PC-9 (cell line): Measurements from ENCODE around the gene UNC5B. TPM values are rescaled to one million over a fixed set of nuclear protein-coding genes. Genes with fewer than 3 reads are reported as not detected.

ENCODE experiments used
- BruUV-seq: library from RNA; stranded (reverse); fragments of 400-500 nt; replicated peaks from 2 replicates; lab custom pipeline; 2021; lab: Mats Ljungman, UMichigan
- CTCF ChIA-PET: fragments of 300-600 bp; sonication (Branson Sonifier 250); formaldehyde crosslinking; loops from one replicate; lab custom pipeline; 2022; ENCODE audit warnings: antibody characterized with exemption; lab: Charles Lee
- POLR2A ChIA-PET: fragments of 300-600 bp; sonication (Branson Sonifier 250); formaldehyde crosslinking; loops from one replicate; lab custom pipeline; 2022; ENCODE audit warnings: antibody characterized with exemption; ENCODE audit not compliant: unreplicated experiment; lab: Charles Lee
- DNase-seq, 2 experiments: peaks; one replicate each; pipeline versions ENCODE4 v3.0.0 to v3.0.0-alpha.2; 2015 to 2022; ENCODE audit warnings: mixed read lengths in 1 of 2
- H2AFZ ChIP-seq: fragments of 200-600 bp; sonication (generic); 2 replicates; pipeline ENCODE4 v1.8.1; 2017; ENCODE audit warnings: antibody characterized with exemption
- H3F3A ChIP-seq: fragments of 200-600 bp; sonication (generic); 2 replicates; pipeline ENCODE4 v1.8.1; 2017; ENCODE audit warnings: antibody characterized with exemption, mild to moderate bottlenecking, low read depth; ENCODE audit not compliant: insufficient read depth
- H3K27ac ChIP-seq: fragments of 200-600 bp; sonication (generic); 2 replicates; pipeline ENCODE4 v1.6.1; 2016; ENCODE audit warnings: mixed run types
- H3K27me3 ChIP-seq: fragments of 200-600 bp; sonication (generic); 2 replicates; pipeline ENCODE4 v1.6.1; 2016; ENCODE audit warnings: low read depth, mixed run types; ENCODE audit not compliant: insufficient read depth
- H3K36me3 ChIP-seq: fragments of 200-600 bp; sonication (generic); 2 replicates; pipeline ENCODE4 v1.6.1; 2016; ENCODE audit warnings: low read depth, mixed run types
- H3K4me1 ChIP-seq: fragments of 200-600 bp; sonication (generic); replicated peaks from 2 replicates; pipeline ENCODE4 v1.6.1; 2016; ENCODE audit warnings: mixed run types; ENCODE audit not compliant: insufficient read depth
- H3K4me2 ChIP-seq: fragments of 200-600 bp; sonication (generic); 2 replicates; pipeline ENCODE4 v1.6.1; 2017; ENCODE audit warnings: mixed run types
- H3K4me3 ChIP-seq: fragments of 200-600 bp; sonication (generic); 2 replicates; pipeline ENCODE4 v1.6.1; 2016; ENCODE audit warnings: mixed run types
- H3K79me2 ChIP-seq: fragments of 200-600 bp; sonication (generic); 2 replicates; pipeline ENCODE4 v1.6.1; 2017; ENCODE audit warnings: low read depth, mixed run types
- H3K9me2 ChIP-seq: fragments of 200-600 bp; sonication (generic); 2 replicates; pipeline ENCODE4 v1.8.1; 2017; ENCODE audit warnings: mild to moderate bottlenecking; ENCODE audit not compliant: insufficient read depth
- H3K9me3 ChIP-seq: fragments of 200-600 bp; sonication (generic); 2 replicates; pipeline ENCODE4 v1.8.1; 2016; ENCODE audit warnings: low read depth; ENCODE audit not compliant: insufficient read depth
- H4K20me1 ChIP-seq: fragments of 200-600 bp; sonication (generic); 2 replicates; pipeline ENCODE4 v1.8.1; 2017; ENCODE audit not compliant: insufficient read depth
- EZH2 ChIP-seq: fragments of 200-600 bp; sonication (generic); IDR thresholded peaks from 2 replicates; pipeline ENCODE4 v1.8.0; 2017; ENCODE audit warnings: antibody characterized with exemption, low read depth
- intact Hi-C: fragments of 100-400 bp; cut with micrococcal nuclease; formaldehyde crosslinking; loops from one replicate; pipeline ENCODE4 v1.10.0; 2022; ENCODE audit not compliant: unreplicated experiment
- total RNA-seq: library from RNA; stranded (reverse); gene quantifications from 2 replicates; pipeline ENCODE4 v1.2.3, GENCODE V29; 2021
- TF ChIP-seq, protein P1 (sequence below): fragments of 200-600 bp; sonication (generic); conservative IDR thresholded peaks from 2 replicates; pipeline ENCODE4 v1.6.1; 2017; ENCODE audit warnings: mixed run types, antibody characterized with exemption, mild to moderate bottlenecking, moderate library complexity

UNC5B gene
- total RNA-seq, 1 experiment from 2014 or later = 1.7 TPM

GRCh38 chr10:71253981-71254818 lies 41.8 kb downstream of the UNC5B start:
- no peak for DNase-seq
- H3K4me2 ChIP-seq = peak overlapping the region; percentile 77
- no peak overlapping the region for H3K27ac ChIP-seq
- H3K4me1 ChIP-seq = peaks cover 70% of the 10 kb centered on the region
- TF ChIP-seq, protein P1, sequence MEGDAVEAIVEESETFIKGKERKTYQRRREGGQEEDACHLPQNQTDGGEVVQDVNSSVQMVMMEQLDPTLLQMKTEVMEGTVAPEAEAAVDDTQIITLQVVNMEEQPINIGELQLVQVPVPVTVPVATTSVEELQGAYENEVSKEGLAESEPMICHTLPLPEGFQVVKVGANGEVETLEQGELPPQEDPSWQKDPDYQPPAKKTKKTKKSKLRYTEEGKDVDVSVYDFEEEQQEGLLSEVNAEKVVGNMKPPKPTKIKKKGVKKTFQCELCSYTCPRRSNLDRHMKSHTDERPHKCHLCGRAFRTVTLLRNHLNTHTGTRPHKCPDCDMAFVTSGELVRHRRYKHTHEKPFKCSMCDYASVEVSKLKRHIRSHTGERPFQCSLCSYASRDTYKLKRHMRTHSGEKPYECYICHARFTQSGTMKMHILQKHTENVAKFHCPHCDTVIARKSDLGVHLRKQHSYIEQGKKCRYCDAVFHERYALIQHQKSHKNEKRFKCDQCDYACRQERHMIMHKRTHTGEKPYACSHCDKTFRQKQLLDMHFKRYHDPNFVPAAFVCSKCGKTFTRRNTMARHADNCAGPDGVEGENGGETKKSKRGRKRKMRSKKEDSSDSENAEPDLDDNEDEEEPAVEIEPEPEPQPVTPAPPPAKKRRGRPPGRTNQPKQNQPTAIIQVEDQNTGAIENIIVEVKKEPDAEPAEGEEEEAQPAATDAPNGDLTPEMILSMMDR = no peak
- no peak for TF ChIP-seq EZH2
- no TSS peak for BruUV-seq
- ChIA-PET POLR2A (no interaction called here), CTCF (no interaction called here)
- no peaks in the 10 kb centered on the region for H3K9me2 ChIP-seq
- intact Hi-C loops = no loop called here
- H3F3A ChIP-seq = peaks cover 29% of the 10 kb centered on the region
- no peak overlapping the region for H2AFZ ChIP-seq
- H3K79me2 ChIP-seq = no peaks in the 10 kb centered on the region
- no peak overlapping the region for H3K4me3 ChIP-seq
- no peaks in the 10 kb centered on the region for H3K36me3 ChIP-seq
- H3K9me3 ChIP-seq = no peaks in the 10 kb centered on the region
- no peaks in the 10 kb centered on the region for H3K27me3 ChIP-seq
- no peaks in the 10 kb centered on the region for H4K20me1 ChIP-seq

GRCh38 chr10:71254834-71255549 lies 42.6 kb downstream of the UNC5B start:
- intact Hi-C loops = loop anchor here (5.0 kb wide), 1 partner anchor 43 kb away; the partner anchor contains the start of gene UNC5B
- peaks cover 70% of the 10 kb centered on the region for H3K4me1 ChIP-seq
- H3K27me3 ChIP-seq = no peaks in the 10 kb centered on the region
- H3K79me2 ChIP-seq = no peaks in the 10 kb centered on the region
- CTCF ChIA-PET = no interaction called here
- peak overlapping the region; percentile 25 for H3K27ac ChIP-seq
- H3K9me2 ChIP-seq = no peaks in the 10 kb centered on the region
- no peak overlapping the region for H3K4me3 ChIP-seq
- DNase-seq = no peak
- BruUV-seq = no TSS peak
- no peaks in the 10 kb centered on the region for H4K20me1 ChIP-seq
- H2AFZ ChIP-seq = no peak overlapping the region
- H3K4me2 ChIP-seq = peak overlapping the region; percentile 77
- POLR2A ChIA-PET = interaction anchor here (1.0 kb wide), 1 partner anchor 8 kb away, joined by 4 read pairs; no protein-coding TSS in a partner anchor
- no peaks in the 10 kb centered on the region for H3K9me3 ChIP-seq
- H3K36me3 ChIP-seq = no peaks in the 10 kb centered on the region
- no peak for TF ChIP-seq EZH2
- TF ChIP-seq, protein P1 = no peak
- H3F3A ChIP-seq = peaks cover 29% of the 10 kb centered on the region

- Histone ChIP-seq H3K79me2 (no peaks in the 10 kb centered on the region), H3K27ac (peak overlapping the region; percentile 25), H3K4me2 (peak overlapping the region; percentile 77), H4K20me1 (no peaks in the 10 kb centered on the region), H3K9me2 (no peaks in the 10 kb centered on the region), H3K4me3 (no peak overlapping the region), H3K36me3 (no peaks in the 10 kb centered on the region), H3K4me1 (peaks cover 74% of the 10 kb centered on the region), H3K9me3 (no peaks in the 10 kb centered on the region), H3F3A (peaks cover 29% of the 10 kb centered on the region), H3K27me3 (no peaks in the 10 kb centered on the region), H2AFZ (no peak overlapping the region)
- CTCF ChIA-PET = no interaction called here
- intact Hi-C loops = loop anchor here (5.0 kb wide), 1 partner anchor 43 kb away; the partner anchor contains the start of gene UNC5B
- TF ChIP-seq EZH2 = no peak
- TF ChIP-seq, protein P1 = no peak
- no TSS peak for BruUV-seq
- POLR2A ChIA-PET = interaction anchor here (0.7 to 1.0 kb wide), 2 partner anchors 9 to 51 kb away, joined by 4 to 5 read pairs; no protein-coding TSS in a partner anchor
- no peak for DNase-seq
Measured at GRCh38 chr10:71255550-71255807, 43.1 kb downstream of the UNC5B start.
